ENCODE data around the gene ACKR4.

DNA sequence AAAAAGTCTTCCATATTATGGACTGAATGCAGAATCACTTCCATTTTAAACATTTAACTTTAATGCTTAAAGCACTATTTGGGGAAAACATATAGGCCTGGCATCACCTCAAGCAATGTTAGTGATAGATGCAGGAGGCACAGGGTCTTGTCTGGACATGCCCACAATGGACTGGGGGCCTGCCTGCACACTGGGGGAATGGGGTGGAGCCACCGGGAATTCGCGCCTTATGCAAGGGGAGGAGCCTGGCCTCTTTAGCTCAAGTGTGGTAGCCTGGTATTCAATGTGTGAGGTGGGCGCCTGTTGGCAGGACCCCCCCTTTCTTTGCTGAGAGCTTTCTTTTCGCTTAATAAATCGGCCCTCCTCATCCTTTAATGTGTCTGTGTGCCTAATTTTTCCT is 29.9 kb downstream of the ACKR4 start:
- no peak for TF ChIP-seq NFRKB (IDR thresholded peaks at IDR 0.05)
- TF ChIP-seq TARDBP (IDR thresholded peaks at IDR 0.05) = no peak
- no peak for TF ChIP-seq FOXK2 (IDR thresholded peaks at IDR 0.05)
- TF ChIP-seq FOXM1 (IDR thresholded peaks at IDR 0.05; ENCODE audit: borderline replicate concordance) = no peak
- TF ChIP-seq SP1 (IDR thresholded peaks at IDR 0.05) = no peak
